ENCODE measurements around the gene ADAM12.

Gene ADAM12

DNA sequence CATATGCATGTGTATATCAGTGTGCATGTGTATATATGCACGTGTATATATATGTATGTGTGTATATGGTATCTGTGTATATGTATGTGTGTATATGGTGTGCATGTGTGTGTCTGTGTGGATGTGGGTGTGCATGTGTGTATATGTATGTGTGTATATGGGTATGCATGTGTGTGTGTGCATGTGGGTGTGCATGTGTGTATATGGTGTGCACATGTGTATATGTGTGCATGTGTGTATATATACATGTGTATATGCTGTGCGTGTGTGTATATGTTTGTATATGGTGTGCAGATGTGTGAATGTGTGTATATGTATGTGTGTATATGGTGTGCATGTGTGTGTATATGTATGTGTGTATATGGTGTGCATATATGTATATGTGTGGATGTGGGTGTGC is 245.2 kb downstream of the ADAM12 start:
- Histone ChIP-seq H3K36me3 (ENCODE audit: insufficient read depth, low read length) (no peaks in the 10 kb centered on the region), H3F3A (ENCODE audit: low read depth) (no peaks in the 10 kb centered on the region), H3K79me2 (ENCODE audit: insufficient read depth, low read length) (no peaks in the 10 kb centered on the region), H3K9me3 (ENCODE audit: insufficient read depth, low read depth, low read length) (peaks cover 9% of the 10 kb centered on the region; the same call in 1 of the 2 replicates), H3K4me1 (ENCODE audit: insufficient read depth, low read length, poor library complexity, severe bottlenecking) (no peaks in the 10 kb centered on the region), H3K27me3 (ENCODE audit: insufficient read depth, low read length, poor library complexity, severe bottlenecking) (no peaks in the 10 kb centered on the region), H4K20me1 (ENCODE audit: insufficient read depth, low read length, poor library complexity, severe bottlenecking) (no peaks in the 10 kb centered on the region), H3K4me3 (ENCODE audit: low read length, poor library complexity, severe bottlenecking) (no peak overlapping the region), H3K9me2 (replicated peaks; ENCODE audit: low read depth, low read length) (no peaks in the 10 kb centered on the region), H2AFZ (ENCODE audit: low read length) (no peak overlapping the region), H3K4me2 (ENCODE audit: low read depth, low read length, poor library complexity, severe bottlenecking) (no peak overlapping the region), H3K9ac (ENCODE audit: low read depth, low read length, poor library complexity, severe bottlenecking) (no peak overlapping the region)
- TF ChIP-seq, protein P1, sequence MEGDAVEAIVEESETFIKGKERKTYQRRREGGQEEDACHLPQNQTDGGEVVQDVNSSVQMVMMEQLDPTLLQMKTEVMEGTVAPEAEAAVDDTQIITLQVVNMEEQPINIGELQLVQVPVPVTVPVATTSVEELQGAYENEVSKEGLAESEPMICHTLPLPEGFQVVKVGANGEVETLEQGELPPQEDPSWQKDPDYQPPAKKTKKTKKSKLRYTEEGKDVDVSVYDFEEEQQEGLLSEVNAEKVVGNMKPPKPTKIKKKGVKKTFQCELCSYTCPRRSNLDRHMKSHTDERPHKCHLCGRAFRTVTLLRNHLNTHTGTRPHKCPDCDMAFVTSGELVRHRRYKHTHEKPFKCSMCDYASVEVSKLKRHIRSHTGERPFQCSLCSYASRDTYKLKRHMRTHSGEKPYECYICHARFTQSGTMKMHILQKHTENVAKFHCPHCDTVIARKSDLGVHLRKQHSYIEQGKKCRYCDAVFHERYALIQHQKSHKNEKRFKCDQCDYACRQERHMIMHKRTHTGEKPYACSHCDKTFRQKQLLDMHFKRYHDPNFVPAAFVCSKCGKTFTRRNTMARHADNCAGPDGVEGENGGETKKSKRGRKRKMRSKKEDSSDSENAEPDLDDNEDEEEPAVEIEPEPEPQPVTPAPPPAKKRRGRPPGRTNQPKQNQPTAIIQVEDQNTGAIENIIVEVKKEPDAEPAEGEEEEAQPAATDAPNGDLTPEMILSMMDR (conservative IDR thresholded peaks at IDR 0.05; ENCODE audit: low read length), result no peak
- TF ChIP-seq EZH2phosphoT487 (IDR thresholded peaks at IDR 0.05; ENCODE audit: borderline replicate concordance), result no peak

DNA sequence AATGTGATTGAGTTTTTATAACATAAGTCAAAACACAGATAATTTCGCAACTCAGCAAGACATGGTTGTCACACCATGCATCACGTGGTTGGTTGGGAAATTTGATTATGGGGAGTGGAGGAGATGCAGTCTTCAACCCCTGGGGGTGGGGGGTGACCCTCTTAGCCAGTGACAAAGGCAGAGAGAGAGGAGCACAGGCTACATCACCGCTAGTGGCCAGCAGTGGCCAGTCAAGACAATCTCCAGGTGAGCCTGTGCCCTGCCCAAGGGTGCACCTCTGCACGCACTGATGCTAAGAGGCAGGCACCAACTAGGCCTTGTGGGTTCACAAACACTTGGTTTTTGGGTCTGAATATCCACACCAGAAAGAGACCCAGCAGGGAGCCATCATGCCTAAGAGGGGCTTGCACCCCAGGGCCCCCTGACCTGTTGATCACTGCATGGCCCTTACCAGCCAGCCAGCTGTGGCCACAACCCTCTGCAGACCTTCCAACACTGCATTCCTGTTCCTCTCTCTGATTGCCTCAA is 247.5 kb downstream of the ADAM12 start:
- H3F3A ChIP-seq (ENCODE audit: low read depth), result no peaks in the 10 kb centered on the region
- no peak overlapping the region for H3K4me3 ChIP-seq (ENCODE audit: low read length, poor library complexity, severe bottlenecking)
- no peaks in the 10 kb centered on the region for H3K36me3 ChIP-seq (ENCODE audit: insufficient read depth, low read length)
- H3K9me3 ChIP-seq (ENCODE audit: insufficient read depth, low read depth, low read length), result peaks cover 4% of the 10 kb centered on the region; the same call in 1 of the 2 replicates
- H3K79me2 ChIP-seq (ENCODE audit: insufficient read depth, low read length), result no peaks in the 10 kb centered on the region
- H3K27me3 ChIP-seq (ENCODE audit: insufficient read depth, low read length, poor library complexity, severe bottlenecking), result no peaks in the 10 kb centered on the region
- no peak overlapping the region for H2AFZ ChIP-seq (ENCODE audit: low read length)
- TF ChIP-seq EZH2phosphoT487 (IDR thresholded peaks at IDR 0.05; ENCODE audit: borderline replicate concordance), result no peak
- TF ChIP-seq, protein P1 (conservative IDR thresholded peaks at IDR 0.05; ENCODE audit: low read length), result no peak
- no peaks in the 10 kb centered on the region for H4K20me1 ChIP-seq (ENCODE audit: insufficient read depth, low read length, poor library complexity, severe bottlenecking)
- H3K4me1 ChIP-seq (ENCODE audit: insufficient read depth, low read length, poor library complexity, severe bottlenecking), result no peaks in the 10 kb centered on the region
- no peak overlapping the region for H3K9ac ChIP-seq (ENCODE audit: low read depth, low read length, poor library complexity, severe bottlenecking)
- H3K9me2 ChIP-seq (replicated peaks; ENCODE audit: low read depth, low read length), result no peaks in the 10 kb centered on the region
- no peak overlapping the region for H3K4me2 ChIP-seq (ENCODE audit: low read depth, low read length, poor library complexity, severe bottlenecking)

DNA sequence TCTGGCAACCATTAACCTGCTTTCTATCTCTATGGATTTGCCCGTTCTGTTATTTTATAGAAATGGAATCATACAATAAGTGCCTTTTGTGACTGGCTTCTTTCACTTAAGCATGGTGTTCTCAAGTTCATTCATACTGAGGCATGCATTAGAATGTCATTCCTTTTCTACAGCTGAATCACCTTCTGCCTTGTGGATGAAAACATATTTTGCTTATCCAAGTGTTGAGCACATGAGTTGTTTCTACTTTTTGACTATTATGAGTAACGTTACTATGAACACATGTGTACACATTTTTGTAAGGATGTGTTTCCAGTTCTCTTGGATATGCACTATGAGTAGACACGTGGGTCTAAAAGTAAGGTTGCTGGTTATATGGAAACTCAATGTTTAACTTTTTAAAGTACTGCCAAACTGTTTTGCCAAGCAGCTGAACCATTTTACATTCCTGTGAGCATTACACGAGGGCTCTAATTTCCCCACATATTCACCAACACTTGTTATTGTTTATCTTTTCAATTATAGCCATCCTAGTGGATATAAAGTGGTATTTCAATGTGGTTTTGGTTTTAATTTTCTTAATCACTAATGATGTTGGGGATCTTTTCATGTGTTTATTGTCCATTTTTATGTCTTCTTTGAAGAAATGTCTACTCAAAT is 250.6 kb downstream of the ADAM12 start:
- no peak overlapping the region for H3K4me2 ChIP-seq (ENCODE audit: low read depth, low read length, poor library complexity, severe bottlenecking)
- H3K4me3 ChIP-seq (ENCODE audit: low read length, poor library complexity, severe bottlenecking), result no peak overlapping the region
- peaks cover 6% of the 10 kb centered on the region; the same call in 1 of the 2 replicates for H3K9me3 ChIP-seq (ENCODE audit: insufficient read depth, low read depth, low read length)
- no peak overlapping the region for H2AFZ ChIP-seq (ENCODE audit: low read length)
- H3K27me3 ChIP-seq (ENCODE audit: insufficient read depth, low read length, poor library complexity, severe bottlenecking), result no peaks in the 10 kb centered on the region
- H3K9me2 ChIP-seq (replicated peaks; ENCODE audit: low read depth, low read length), result no peaks in the 10 kb centered on the region
- H3F3A ChIP-seq (ENCODE audit: low read depth), result no peaks in the 10 kb centered on the region
- H4K20me1 ChIP-seq (ENCODE audit: insufficient read depth, low read length, poor library complexity, severe bottlenecking), result no peaks in the 10 kb centered on the region
- TF ChIP-seq EZH2phosphoT487 (IDR thresholded peaks at IDR 0.05; ENCODE audit: borderline replicate concordance), result no peak
- TF ChIP-seq, protein P1 (conservative IDR thresholded peaks at IDR 0.05; ENCODE audit: low read length), result no peak
- H3K36me3 ChIP-seq (ENCODE audit: insufficient read depth, low read length), result no peaks in the 10 kb centered on the region
- H3K9ac ChIP-seq (ENCODE audit: low read depth, low read length, poor library complexity, severe bottlenecking), result no peak overlapping the region
- no peaks in the 10 kb centered on the region for H3K79me2 ChIP-seq (ENCODE audit: insufficient read depth, low read length)
- no peaks in the 10 kb centered on the region for H3K4me1 ChIP-seq (ENCODE audit: insufficient read depth, low read length, poor library complexity, severe bottlenecking)

All from Loucy (cell line).